MCF 10A (cell line): ENCODE data around the gene PREP. TPM values are rescaled to one million over a fixed set of nuclear protein-coding genes. Genes with fewer than 3 reads are reported as not detected.

Source experiments
- BruUV-seq: library from RNA; stranded (reverse); fragments of 400-500 nt; replicated peaks from 2 replicates; lab custom pipeline; 2021; lab: Mats Ljungman, UMichigan
- CTCF ChIA-PET: fragments of 300-600 bp; sonication (Branson Sonifier 250); formaldehyde crosslinking; extraction: SDS; loops from one replicate; lab custom pipeline; 2021; ENCODE audit warnings: antibody characterized with exemption, inconsistent platforms; lab: Yijun Ruan, JAX
- POLR2A ChIA-PET: fragments of 300-600, 350-650 bp; sonication (Branson Sonifier 250); formaldehyde crosslinking; extraction: SDS; loops from one replicate; lab custom pipeline; 2020; ENCODE audit warnings: antibody characterized with exemption, inconsistent platforms; lab: Yijun Ruan, JAX
- DNase-seq: peaks from one replicate; pipeline ENCODE4 v3.0.0-alpha.2; 2018; ENCODE audit not compliant: unreplicated experiment
- H3K27ac Mint-ChIP-seq: one replicate; pipeline ENCODE4 v1.8.0; 2022; ENCODE audit warnings: mild to moderate bottlenecking, low read depth, mixed read lengths; ENCODE audit not compliant: unreplicated experiment
- H3K27me3 Mint-ChIP-seq: one replicate; pipeline ENCODE4 v1.8.0; 2022; ENCODE audit warnings: mixed read lengths; ENCODE audit not compliant: insufficient read depth, unreplicated experiment
- H3K36me3 Mint-ChIP-seq: one replicate; pipeline ENCODE4 v1.8.0; 2022; ENCODE audit warnings: mild to moderate bottlenecking, moderate library complexity, mixed read lengths; ENCODE audit not compliant: insufficient read depth, unreplicated experiment
- H3K4me1 Mint-ChIP-seq: one replicate; pipeline ENCODE4 v1.8.0; 2022; ENCODE audit warnings: mixed read lengths; ENCODE audit not compliant: insufficient read depth, unreplicated experiment
- H3K4me3 Mint-ChIP-seq: one replicate; pipeline ENCODE4 v1.8.0; 2022; ENCODE audit warnings: mild to moderate bottlenecking, moderate library complexity, mixed read lengths; ENCODE audit not compliant: unreplicated experiment
- H3K9me3 Mint-ChIP-seq: one replicate; pipeline ENCODE4 v1.8.0; 2022; ENCODE audit warnings: mixed read lengths; ENCODE audit not compliant: unreplicated experiment
- intact Hi-C: fragments of 100-400 bp; cut with micrococcal nuclease; formaldehyde crosslinking; loops from 2 replicates; pipeline ENCODE4 v1.14.1; 2022
- total RNA-seq: library from RNA; stranded (reverse); gene quantifications from 2 replicates; pipeline ENCODE4 v1.2.3, GENCODE V29; 2022
- TF ChIP-seq, protein P1 (sequence below): fragments of 200-600 bp; IDR thresholded peaks from one replicate; pipeline ENCODE4 v1.8.0; 2022; ENCODE audit warnings: antibody characterized with exemption, mild to moderate bottlenecking; ENCODE audit not compliant: unreplicated experiment

The PREP gene
- total RNA-seq, 1 experiment from 2014 or later = 67.6 TPM

- H3K27ac Mint-ChIP-seq = peak overlapping the region; percentile 95
- H3K36me3 Mint-ChIP-seq = peaks cover 28% of the 10 kb centered on the region
- CTCF ChIA-PET = interaction anchor here (0.6 to 4.7 kb wide), 12 partner anchors 10 to 285 kb away, joined by 3 to 46 read pairs (median 4); partner anchors contain the start of gene PREP
- no peaks in the 10 kb centered on the region for H3K27me3 Mint-ChIP-seq
- TF ChIP-seq, protein P1, sequence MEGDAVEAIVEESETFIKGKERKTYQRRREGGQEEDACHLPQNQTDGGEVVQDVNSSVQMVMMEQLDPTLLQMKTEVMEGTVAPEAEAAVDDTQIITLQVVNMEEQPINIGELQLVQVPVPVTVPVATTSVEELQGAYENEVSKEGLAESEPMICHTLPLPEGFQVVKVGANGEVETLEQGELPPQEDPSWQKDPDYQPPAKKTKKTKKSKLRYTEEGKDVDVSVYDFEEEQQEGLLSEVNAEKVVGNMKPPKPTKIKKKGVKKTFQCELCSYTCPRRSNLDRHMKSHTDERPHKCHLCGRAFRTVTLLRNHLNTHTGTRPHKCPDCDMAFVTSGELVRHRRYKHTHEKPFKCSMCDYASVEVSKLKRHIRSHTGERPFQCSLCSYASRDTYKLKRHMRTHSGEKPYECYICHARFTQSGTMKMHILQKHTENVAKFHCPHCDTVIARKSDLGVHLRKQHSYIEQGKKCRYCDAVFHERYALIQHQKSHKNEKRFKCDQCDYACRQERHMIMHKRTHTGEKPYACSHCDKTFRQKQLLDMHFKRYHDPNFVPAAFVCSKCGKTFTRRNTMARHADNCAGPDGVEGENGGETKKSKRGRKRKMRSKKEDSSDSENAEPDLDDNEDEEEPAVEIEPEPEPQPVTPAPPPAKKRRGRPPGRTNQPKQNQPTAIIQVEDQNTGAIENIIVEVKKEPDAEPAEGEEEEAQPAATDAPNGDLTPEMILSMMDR = no peak
- DNase-seq = peak; percentile 29
- intact Hi-C loops = no loop called here
- no peaks in the 10 kb centered on the region for H3K9me3 Mint-ChIP-seq
- POLR2A ChIA-PET = interaction anchor here (0.7 to 7.0 kb wide), 22 partner anchors 9 to 952 kb away, joined by 3 to 160 read pairs (median 4); partner anchors contain the start of genes ATG5, POPDC3 and PREP
- H3K4me3 Mint-ChIP-seq = peak overlapping the region; percentile 52
- BruUV-seq = no TSS peak
- peaks cover 38% of the 10 kb centered on the region for H3K4me1 Mint-ChIP-seq
Observed at GRCh38 chr6:105373481-105373880, 29.4 kb downstream of the PREP start.

DNA sequence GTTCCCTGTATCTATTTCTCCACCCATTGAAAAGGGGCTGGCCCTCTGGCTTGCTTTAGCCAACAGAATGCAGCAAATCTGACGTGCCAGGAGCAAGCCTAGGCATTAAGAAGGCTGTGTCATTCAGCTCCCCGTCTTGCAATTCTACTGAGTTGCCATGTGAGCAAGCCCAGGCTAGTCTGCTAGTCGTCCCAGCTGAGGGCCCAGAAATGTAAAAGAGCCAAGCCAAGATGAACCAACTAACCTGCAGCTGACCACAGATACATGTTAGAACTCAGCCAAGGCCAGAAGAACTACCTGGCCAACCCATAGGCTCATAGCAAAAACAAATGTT is 30.1 kb downstream of the PREP start:
- TF ChIP-seq, protein P1 = no peak
- intact Hi-C loops = no loop called here
- peak overlapping the region; percentile 95 for H3K27ac Mint-ChIP-seq
- H3K4me3 Mint-ChIP-seq = peak overlapping the region; percentile 52
- POLR2A ChIA-PET = interaction anchor here (0.8 to 7.0 kb wide), 20 partner anchors 9 to 714 kb away, joined by 3 to 160 read pairs (median 8); partner anchors contain the start of genes POPDC3 and PREP
- BruUV-seq = no TSS peak
- CTCF ChIA-PET = interaction anchor here (0.6 to 4.7 kb wide), 13 partner anchors 9 to 295 kb away, joined by 3 to 46 read pairs (median 4); partner anchors contain the start of gene PREP
- peak; percentile 96 for DNase-seq
- H3K4me1 Mint-ChIP-seq = peaks cover 35% of the 10 kb centered on the region
- no peaks in the 10 kb centered on the region for H3K27me3 Mint-ChIP-seq
- H3K36me3 Mint-ChIP-seq = peaks cover 30% of the 10 kb centered on the region
- no peaks in the 10 kb centered on the region for H3K9me3 Mint-ChIP-seq

GRCh38 chr6:105372142-105372848 is 30.6 kb downstream of the PREP start:
- intact Hi-C loops = no loop called here
- Mint-ChIP-seq H3K27me3 (no peaks in the 10 kb centered on the region), H3K9me3 (no peaks in the 10 kb centered on the region), H3K4me1 (peaks cover 32% of the 10 kb centered on the region), H3K36me3 (peaks cover 33% of the 10 kb centered on the region), H3K27ac (peak overlapping the region; percentile 95), H3K4me3 (peak overlapping the region; percentile 52)
- ChIA-PET CTCF (interaction anchor here (0.5 to 4.7 kb wide), 16 partner anchors 9 to 1022 kb away, joined by 3 to 46 read pairs (median 4); partner anchors contain the start of gene PREP), POLR2A (interaction anchor here (0.8 to 7.0 kb wide), 16 partner anchors 10 to 286 kb away, joined by 3 to 160 read pairs (median 12); partner anchors contain the start of genes POPDC3 and PREP)
- no peak for DNase-seq
- TF ChIP-seq, protein P1 = no peak
- BruUV-seq = TSS peak; percentile 26

GRCh38 chr6:105370351-105370750 is 32.5 kb downstream of the PREP start:
- no peaks in the 10 kb centered on the region for H3K9me3 Mint-ChIP-seq
- H3K4me1 Mint-ChIP-seq = peaks cover 41% of the 10 kb centered on the region
- ChIA-PET CTCF (interaction anchor here (1.3 to 3.7 kb wide), 2 partner anchors 12 to 62 kb away, joined by 3 to 23 read pairs; no protein-coding TSS in a partner anchor), POLR2A (interaction anchor here (1.2 to 7.0 kb wide), 2 partner anchors 28 to 192 kb away, joined by 4 to 160 read pairs; partner anchors contain the start of gene PREP)
- BruUV-seq = no TSS peak
- H3K36me3 Mint-ChIP-seq = peaks cover 44% of the 10 kb centered on the region
- H3K4me3 Mint-ChIP-seq = no peak overlapping the region
- intact Hi-C loops = no loop called here
- peak overlapping the region; percentile 59 for H3K27ac Mint-ChIP-seq
- H3K27me3 Mint-ChIP-seq = no peaks in the 10 kb centered on the region
- no peak for DNase-seq
- TF ChIP-seq, protein P1 = no peak
